ENCODE results near the gene CATSPERB.
"Not testable (repeated sequence)": the region's sequence is repeated elsewhere in the genome, so short reads cannot be mapped to it uniquely, and the experiment has no call there.

CATSPERB gene

GRCh38 chr14:91545204-91545603, 186.7 kb downstream of the CATSPERB start:
- Histone ChIP-seq H3K27me3 (ENCODE audit: low read depth, low read length) (no peaks in the 10 kb centered on the region; the same call in 1 of the 2 replicates), H3K4me3 (ENCODE audit: low read length) (no peak overlapping the region), H3K9ac (ENCODE audit: low read length) (no peak overlapping the region), H3K79me2 (ENCODE audit: low read length) (no peaks in the 10 kb centered on the region), H2AFZ (ENCODE audit: low read depth, low read length) (no peak overlapping the region), H3K27ac (ENCODE audit: low read length) (no peak overlapping the region), H4K20me1 (ENCODE audit: insufficient read depth, low read length) (no peaks in the 10 kb centered on the region), H3K4me1 (ENCODE audit: low read length) (no peaks in the 10 kb centered on the region), H3K9me3 (ENCODE audit: insufficient read depth, low read length) (peaks cover 5% of the 10 kb centered on the region; the same call in 1 of the 2 replicates), H3K36me3 (replicated peaks; ENCODE audit: low read depth, low read length) (no peaks in the 10 kb centered on the region), H3K4me2 (ENCODE audit: low read length) (no peak overlapping the region)
- TF ChIP-seq EZH2phosphoT487 (IDR thresholded peaks at IDR 0.05; ENCODE audit: low read depth) = no peak
- no peak for TF ChIP-seq CTCF (IDR thresholded peaks at IDR 0.05; ENCODE audit: low read depth, low read length)

GRCh38 chr14:91536327-91536726, 195.6 kb downstream of the CATSPERB start:
- no peak overlapping the region for H2AFZ ChIP-seq (ENCODE audit: low read depth, low read length)
- no peaks in the 10 kb centered on the region for H3K4me1 ChIP-seq (ENCODE audit: low read length)
- no peaks in the 10 kb centered on the region for H3K27me3 ChIP-seq (ENCODE audit: low read depth, low read length)
- H4K20me1 ChIP-seq (ENCODE audit: insufficient read depth, low read length) = no peaks in the 10 kb centered on the region
- TF ChIP-seq EZH2phosphoT487 (IDR thresholded peaks at IDR 0.05; ENCODE audit: low read depth) = no peak
- no peak for TF ChIP-seq CTCF (IDR thresholded peaks at IDR 0.05; ENCODE audit: low read depth, low read length)
- H3K36me3 ChIP-seq (replicated peaks; ENCODE audit: low read depth, low read length) = no peaks in the 10 kb centered on the region
- no peak overlapping the region for H3K4me2 ChIP-seq (ENCODE audit: low read length)
- no peak overlapping the region for H3K9ac ChIP-seq (ENCODE audit: low read length)
- no peak overlapping the region for H3K4me3 ChIP-seq (ENCODE audit: low read length)
- no peaks in the 10 kb centered on the region for H3K9me3 ChIP-seq (ENCODE audit: insufficient read depth, low read length)
- H3K27ac ChIP-seq (ENCODE audit: low read length) = no peak overlapping the region
- H3K79me2 ChIP-seq (ENCODE audit: low read length) = no peaks in the 10 kb centered on the region

- H3K27me3 ChIP-seq (ENCODE audit: low read depth, low read length); H3K4me3 ChIP-seq (ENCODE audit: low read length); H3K79me2 ChIP-seq (ENCODE audit: low read length); H3K4me2 ChIP-seq (ENCODE audit: low read length); H3K4me1 ChIP-seq (ENCODE audit: low read length); H3K27ac ChIP-seq (ENCODE audit: low read length); H2AFZ ChIP-seq (ENCODE audit: low read depth, low read length); H4K20me1 ChIP-seq (ENCODE audit: insufficient read depth, low read length); H3K36me3 ChIP-seq (replicated peaks; ENCODE audit: low read depth, low read length); H3K9ac ChIP-seq (ENCODE audit: low read length); H3K9me3 ChIP-seq (ENCODE audit: insufficient read depth, low read length): not testable (repeated sequence)
Observed at GRCh38 chr14:91534059-91534458, 197.8 kb downstream of the CATSPERB start.

GRCh38 chr14:91533623-91534022, 198.3 kb downstream of the CATSPERB start:
- Histone ChIP-seq H3K4me3 (ENCODE audit: low read length) (no peak overlapping the region), H3K79me2 (ENCODE audit: low read length) (no peaks in the 10 kb centered on the region), H3K4me1 (ENCODE audit: low read length) (no peaks in the 10 kb centered on the region), H3K9me3 (ENCODE audit: insufficient read depth, low read length) (no peaks in the 10 kb centered on the region), H4K20me1 (ENCODE audit: insufficient read depth, low read length) (no peaks in the 10 kb centered on the region), H3K27me3 (ENCODE audit: low read depth, low read length) (no peaks in the 10 kb centered on the region), H3K9ac (ENCODE audit: low read length) (no peak overlapping the region), H3K4me2 (ENCODE audit: low read length) (no peak overlapping the region), H3K27ac (ENCODE audit: low read length) (no peak overlapping the region), H3K36me3 (replicated peaks; ENCODE audit: low read depth, low read length) (no peaks in the 10 kb centered on the region), H2AFZ (ENCODE audit: low read depth, low read length) (no peak overlapping the region)
- TF ChIP-seq EZH2phosphoT487 (IDR thresholded peaks at IDR 0.05; ENCODE audit: low read depth) (no peak), CTCF (IDR thresholded peaks at IDR 0.05; ENCODE audit: low read depth, low read length) (no peak)

All from OCI-LY3 (cell line).